Suprapubic skin (tissue), 4 donors: ENCODE data around the gene DNAH2. TPM values are rescaled to one million over a fixed set of nuclear protein-coding genes. Genes with fewer than 3 reads are reported as not detected.
A peak's percentile ranks its signal among the peaks of the same experiment; 100 is the strongest.

Source experiments
- DNase-seq, 2 donors: peaks; one replicate each; pipeline ENCODE4 v3.0.0-alpha.2; 2019; ENCODE audit warnings: low spot score in 2 of 2
- H3K27ac ChIP-seq: fragments of 200-600 bp; sonication (generic); one replicate; pipeline ENCODE4 v1.5.1; 2019
- H3K27me3 ChIP-seq: fragments of 200-600 bp; sonication (generic); one replicate; pipeline ENCODE4 v1.5.1; 2019
- H3K36me3 ChIP-seq: fragments of 200-600 bp; sonication (generic); one replicate; pipeline ENCODE4 v1.5.1; 2019
- H3K4me1 ChIP-seq: fragments of 200-600 bp; sonication (generic); one replicate; pipeline ENCODE4 v1.5.1; 2019
- H3K4me3 ChIP-seq: fragments of 200-600 bp; sonication (generic); one replicate; pipeline ENCODE4 v1.5.1; 2019; ENCODE audit warnings: mild to moderate bottlenecking
- H3K9me3 ChIP-seq: fragments of 200-600 bp; sonication (generic); one replicate; pipeline ENCODE4 v1.5.1; 2019
- CTCF ChIP-seq, 2 donors: fragments of 200-600 bp in 1 of 2; fragments of 450-650 bp in 1 of 2; sonication (generic) in 1 of 2; IDR thresholded peaks; one replicate each; pipeline ENCODE4 v1.5.1; 2016 to 2019; ENCODE audit warnings: antibody characterized with exemption in 2 of 2, mild to moderate bottlenecking in 1 of 2, moderate library complexity in 1 of 2
- EP300 ChIP-seq: sonication (generic); formaldehyde crosslinking; IDR thresholded peaks from one replicate; pipeline ENCODE4 v1.6.1; 2017; ENCODE audit warnings: antibody characterized with exemption
- POLR2A ChIP-seq, 2 donors: fragments of 450-650 bp; IDR thresholded peaks; one replicate each; pipeline ENCODE4 v1.6.1; 2017; ENCODE audit warnings: antibody characterized with exemption in 2 of 2, mild to moderate bottlenecking in 2 of 2, moderate library complexity in 2 of 2
- POLR2AphosphoS5 ChIP-seq, 3 donors: sonication (generic); formaldehyde crosslinking; IDR thresholded peaks; one replicate each; pipeline ENCODE4 v1.6.1; 2017; ENCODE audit warnings: antibody characterized with exemption in 3 of 3
- WGBS: methylation state at CpG from one replicate; pipeline ENCODE4 v1.1.5; 2018; 5-methylcytosine and 5-hydroxymethylcytosine counted together
- total RNA-seq, 4 donors: library from RNA; depleted of rRNA; stranded (reverse); fragments of >200 nt; gene quantifications; one replicate each; pipeline ENCODE4 v1.1.0, GENCODE V29; 2016

Gene DNAH2
- total RNA-seq, 4 donors from 2014 or later, result 0.08 to 0.19 TPM; not detected in 2

DNA sequence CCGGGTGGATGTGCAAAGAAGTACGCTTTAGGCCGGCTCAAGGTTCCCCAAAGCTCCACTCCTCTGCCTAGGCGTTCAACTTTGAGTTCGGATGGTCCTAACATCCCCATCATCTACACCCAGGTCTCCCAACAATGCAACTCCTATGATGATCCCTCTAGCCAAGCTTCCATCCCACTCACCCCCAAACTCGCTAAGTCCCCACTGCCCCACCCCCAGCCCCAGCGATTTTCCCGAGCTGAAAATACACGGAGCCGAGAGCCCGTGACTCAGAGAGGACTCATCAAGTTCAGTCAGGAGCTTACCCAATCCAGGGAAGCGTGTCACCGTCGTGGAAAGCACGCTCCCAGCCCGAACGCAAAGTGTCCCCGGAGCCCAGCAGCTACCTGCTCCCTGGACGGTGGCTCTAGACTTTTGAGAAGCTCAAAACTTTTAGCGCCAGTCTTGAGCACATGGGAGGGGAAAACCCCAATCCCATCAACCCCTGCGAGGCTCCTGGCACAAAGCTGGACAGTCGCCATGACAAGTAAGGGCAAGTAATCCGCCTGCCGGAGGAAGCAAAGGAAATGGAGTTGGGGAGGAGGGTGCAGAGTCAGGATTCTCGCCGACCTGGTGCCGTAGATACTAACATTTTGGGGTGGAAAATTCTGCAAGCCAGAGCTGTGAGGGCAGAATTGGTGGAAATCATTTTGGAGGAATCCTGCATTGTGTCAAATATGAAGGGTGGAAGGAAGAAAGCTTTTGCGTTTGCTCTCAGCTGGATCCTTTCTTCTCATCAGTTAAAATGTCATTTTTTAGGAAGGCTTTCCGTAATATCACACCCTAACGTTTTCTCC, 30.3 kb upstream of the DNAH2 start, which contains the start of gene TP53:
TSS of gene TP53 (minus strand) at position 419 of the 836 bp plus-strand sequence. CDS start 10,896 bp downstream, outside the sequence.
- peak within 1 kb of the TSS; percentile 81 for H3K4me3 ChIP-seq
- H3K27me3 ChIP-seq, result no peaks in the 10 kb centered on the region
- peak; percentile 92 to 94 for DNase-seq
- no peaks in the 10 kb centered on the region for H3K36me3 ChIP-seq
- no peak for TF ChIP-seq CTCF (IDR thresholded peaks at IDR 0.05)
- peak in 1 of 2 donors; percentile 59 for TF ChIP-seq POLR2A (IDR thresholded peaks at IDR 0.05)
- TF ChIP-seq POLR2AphosphoS5 (IDR thresholded peaks at IDR 0.05), result peak; percentile 73 to 97 (median 92)
- H3K27ac ChIP-seq, result peak within 1 kb of the TSS; percentile 98
- no peaks in the 10 kb centered on the region for H3K9me3 ChIP-seq
- H3K4me1 ChIP-seq, result peaks cover 35% of the 10 kb centered on the region
- 0% methylated on average over 22 of the region's 30 CpGs for WGBS

- H3K4me3 ChIP-seq, result peak within 1 kb of the TSS; percentile 81
- under 1% methylated on average over 28 of the region's 51 CpGs for WGBS
Observed at GRCh38 chr17:7687908-7688807, 29.4 kb upstream of the DNAH2 start, which contains the start of gene WRAP53. TSS of gene WRAP53 (plus strand) at chr17:7688477. CDS start at chr17:7688649, 172 bp downstream.

GRCh38 chr17:7688808-7689316, 28.7 kb upstream of the DNAH2 start:
- Histone ChIP-seq H3K4me1 (peaks cover 33% of the 10 kb centered on the region), H3K27me3 (no peaks in the 10 kb centered on the region), H3K36me3 (no peaks in the 10 kb centered on the region), H3K9me3 (no peaks in the 10 kb centered on the region), H3K27ac (peak overlapping the region; percentile 46), H3K4me3 (peak overlapping the region; percentile 81)
- TF ChIP-seq EP300 (no peak), CTCF (IDR thresholded peaks at IDR 0.05) (no peak), POLR2AphosphoS5 (IDR thresholded peaks at IDR 0.05) (no peak), POLR2A (IDR thresholded peaks at IDR 0.05) (no peak)
- 9% methylated on average over 13 of the region's 13 CpGs for WGBS
- no peak for DNase-seq

More at GRCh38 chr17:7687908-7688807, 29.4 kb upstream of the DNAH2 start, which contains the start of gene WRAP53:
- Histone ChIP-seq H3K36me3 (no peaks in the 10 kb centered on the region), H3K9me3 (no peaks in the 10 kb centered on the region), H3K27me3 (no peaks in the 10 kb centered on the region), H3K4me1 (peaks cover 35% of the 10 kb centered on the region), H3K27ac (peak within 1 kb of the TSS; percentile 98)
- TF ChIP-seq POLR2AphosphoS5 (IDR thresholded peaks at IDR 0.05), result peak in 2 of 3 donors; percentile 58 to 79
- no peak for TF ChIP-seq POLR2A (IDR thresholded peaks at IDR 0.05)
- no peak for TF ChIP-seq EP300
- peak; percentile 99 to 100 for TF ChIP-seq CTCF (IDR thresholded peaks at IDR 0.05)
- DNase-seq, result peak; percentile 98

GRCh38 chr17:7695586-7695985, 22.0 kb upstream of the DNAH2 start:
- peaks cover 8% of the 10 kb centered on the region for H3K36me3 ChIP-seq
- H3K27ac ChIP-seq, result no peak overlapping the region
- 94% methylated on average over 10 of the region's 10 CpGs for WGBS
- H3K4me1 ChIP-seq, result no peaks in the 10 kb centered on the region
- no peak overlapping the region for H3K4me3 ChIP-seq
- DNase-seq, result no peak
- TF ChIP-seq EP300 (no peak), POLR2AphosphoS5 (IDR thresholded peaks at IDR 0.05) (no peak), CTCF (IDR thresholded peaks at IDR 0.05) (no peak), POLR2A (IDR thresholded peaks at IDR 0.05) (no peak)
- no peaks in the 10 kb centered on the region for H3K27me3 ChIP-seq
- no peaks in the 10 kb centered on the region for H3K9me3 ChIP-seq
